HepG2 (cell line): ENCODE data around the gene TMEM135. TPM values are rescaled to one million over a fixed set of nuclear protein-coding genes. Genes with fewer than 3 reads are reported as not detected.

ENCODE experiments used
- ATAC-seq: fragments of 200-7000 bp; cut with Tn5 transposase; 3 replicates; pipeline ENCODE4 v1.9.1; 2020; ENCODE audit warnings: mild to moderate bottlenecking, moderate library complexity
- BruUV-seq: library from RNA; stranded (reverse); fragments of 400-500 nt; replicated peaks from 2 replicates; lab custom pipeline; 2021; lab: Mats Ljungman, UMichigan
- CTCF ChIA-PET: fragments of 300-600 bp; formaldehyde crosslinking; extraction: SDS; loops from one replicate; lab custom pipeline; 2021; ENCODE audit warnings: low total read pairs, inconsistent platforms, low intra/inter-chr PET ratio; lab: Yijun Ruan, JAX
- POLR2A ChIA-PET: fragments of 350-600 bp; sonication (Branson Sonifier 250); formaldehyde crosslinking; loops from one replicate; lab custom pipeline; 2020; ENCODE audit warnings: antibody characterized with exemption, inconsistent platforms; lab: Yijun Ruan, JAX
- DNase-seq: peaks from one replicate; pipeline ENCODE4 v3.0.0-alpha.2; 2015; ENCODE audit warnings: low spot score
- FAIRE-seq: peaks from 3 replicates; lab custom pipeline; 2011; peaks lifted over from hg19 to GRCh38; lab: Jason Lieb, UNC
- H2AFZ ChIP-seq: one replicate; pipeline ENCODE4 v1.6.1; 2011; ENCODE audit warnings: low read length, inconsistent platforms
- H3K27ac ChIP-seq: fragments of 300-600 bp; 3 replicates; pipeline ENCODE4 v1.8.0; 2011; ENCODE audit warnings: mixed run types, mild to moderate bottlenecking, mixed read lengths, low read length, inconsistent platforms; ENCODE audit not compliant: insufficient read depth; ENCODE audit errors: extremely low read length
- H3K27me3 ChIP-seq, 2 experiments: fragments of 200-600 bp in 1 of 2; 2 replicates in 1 of 2; 3 replicates in 1 of 2; pipeline versions ENCODE4 v1.6.0 to v1.8.0; 2011; ENCODE audit warnings: low read length in 2 of 2, mild to moderate bottlenecking in 2 of 2, moderate library complexity in 2 of 2, inconsistent platforms in 1 of 2; ENCODE audit not compliant: insufficient read depth in 2 of 2, control insufficient read depth in 1 of 2
- H3K36me3 ChIP-seq, 2 experiments: fragments of 200-600 bp in 1 of 2; replicated peaks in 1 of 2; 2 replicates in 1 of 2; 3 replicates in 1 of 2; pipeline versions ENCODE4 v1.5.1 to v1.8.0; 2011; ENCODE audit warnings: low read length in 2 of 2, inconsistent platforms in 1 of 2; ENCODE audit not compliant: insufficient read depth in 2 of 2, control insufficient read depth in 1 of 2
- H3K4me1 ChIP-seq: 2 replicates; pipeline ENCODE4 v1.5.1; 2012; ENCODE audit warnings: low read length, inconsistent platforms; ENCODE audit not compliant: insufficient read depth
- H3K4me2 ChIP-seq: 2 replicates; pipeline ENCODE4 v1.6.0; 2011; ENCODE audit warnings: low read depth, low read length, inconsistent platforms
- H3K4me3 ChIP-seq, 3 experiments: fragments of 200-600 bp in 1 of 3; sonication (generic), shearing (Covaris generic) in 1 of 3; replicated peaks in 1 of 3; 2 replicates each; pipeline ENCODE4 v1.5.1; 2011 to 2016; ENCODE audit warnings: low read length in 3 of 3, inconsistent platforms in 2 of 3, low read depth in 2 of 3, mild to moderate bottlenecking in 2 of 3, control low read depth in 1 of 3, mixed read lengths in 1 of 3; ENCODE audit not compliant: insufficient read depth in 1 of 3
- H3K79me2 ChIP-seq: one replicate; pipeline ENCODE4 v1.6.1; 2011; ENCODE audit warnings: low read length, inconsistent platforms; ENCODE audit not compliant: insufficient read depth
- H3K9ac ChIP-seq: 2 replicates; pipeline ENCODE4 v1.6.0; 2011; ENCODE audit warnings: mild to moderate bottlenecking, low read depth, low read length, inconsistent platforms; ENCODE audit not compliant: insufficient read depth
- H3K9me3 ChIP-seq: 2 replicates; pipeline ENCODE4 v1.5.1; 2012; ENCODE audit warnings: mild to moderate bottlenecking, low read length
- H4K20me1 ChIP-seq: 2 replicates; pipeline ENCODE4 v1.6.0; 2011; ENCODE audit warnings: inconsistent platforms, mild to moderate bottlenecking, low read length, moderate library complexity; ENCODE audit not compliant: insufficient read depth
- EED ChIP-seq: sonication (generic); formaldehyde crosslinking; IDR thresholded peaks from 2 replicates; pipeline ENCODE4 v1.5.0; 2020; ENCODE audit warnings: mild to moderate bottlenecking, missing genetic modification reagents
- GATAD2A ChIP-seq: IDR thresholded peaks from 2 replicates; pipeline ENCODE4 v1.6.1; 2016
- HDAC2 ChIP-seq: sonication (generic); formaldehyde crosslinking; IDR thresholded peaks from 2 replicates; pipeline ENCODE4 v1.4.0; 2020; ENCODE audit warnings: missing genetic modification reagents
- MYPOP ChIP-seq: sonication (generic); formaldehyde crosslinking; IDR thresholded peaks from 2 replicates; pipeline ENCODE4 v1.8.1; 2023; ENCODE audit warnings: mild to moderate bottlenecking, moderate library complexity, missing genetic modification reagents
- NFIC ChIP-seq: IDR thresholded peaks from 2 replicates; pipeline ENCODE4 v1.6.1; 2012; ENCODE audit warnings: mild to moderate bottlenecking, low read length, inconsistent platforms
- RBAK ChIP-seq: sonication (generic); formaldehyde crosslinking; IDR thresholded peaks from 2 replicates; pipeline ENCODE4 v1.5.1; 2020; ENCODE audit warnings: mild to moderate bottlenecking, missing genetic modification reagents
- TCF7L2 ChIP-seq: IDR thresholded peaks from 2 replicates; pipeline ENCODE4 v1.6.1; 2011; ENCODE audit warnings: mild to moderate bottlenecking, low read depth, low read length, moderate library complexity
- ZFY ChIP-seq: sonication (generic); formaldehyde crosslinking; IDR thresholded peaks from 2 replicates; pipeline ENCODE4 v1.4.0; 2020; ENCODE audit warnings: missing genetic modification reagents
- ZNF121 ChIP-seq: sonication (generic); formaldehyde crosslinking; IDR thresholded peaks from 2 replicates; pipeline ENCODE4 v1.5.0; 2020; ENCODE audit warnings: mild to moderate bottlenecking, missing genetic modification reagents
- ZNF143 ChIP-seq: sonication (generic); formaldehyde crosslinking; IDR thresholded peaks from 2 replicates; pipeline ENCODE4 v1.4.0; 2020; ENCODE audit warnings: missing genetic modification reagents
- ZNF251 ChIP-seq: sonication (generic); formaldehyde crosslinking; IDR thresholded peaks from 2 replicates; pipeline ENCODE4 v1.9.0; 2021; ENCODE audit warnings: mild to moderate bottlenecking, missing genetic modification reagents
- ZNF3 ChIP-seq: IDR thresholded peaks from 2 replicates; pipeline ENCODE4 v1.7.0; 2017; ENCODE audit warnings: inconsistent platforms
- ZNF557 ChIP-seq: sonication (generic); formaldehyde crosslinking; IDR thresholded peaks from 2 replicates; pipeline ENCODE4 v1.4.0; 2020; ENCODE audit warnings: missing genetic modification reagents
- ZNF747 ChIP-seq: sonication (generic); formaldehyde crosslinking; IDR thresholded peaks from 2 replicates; pipeline ENCODE4 v1.8.1; 2023; ENCODE audit warnings: missing genetic modification reagents, mild to moderate bottlenecking, borderline replicate concordance
- ZNF839 ChIP-seq: sonication (generic); formaldehyde crosslinking; IDR thresholded peaks from 2 replicates; pipeline ENCODE4 v1.4.0; 2020; ENCODE audit warnings: missing genetic modification reagents, mild to moderate bottlenecking, borderline replicate concordance
- WGBS: methylation state at CpG from one replicate; pipeline ENCODE4 v1.1.6; 2017; ENCODE audit warnings: low lambda C conversion rate; 5-methylcytosine and 5-hydroxymethylcytosine counted together
- in situ Hi-C: cut with HindIII; loops from 2 replicates; pipeline ENCODE4 v1.10.0; 2017; ENCODE audit warnings: low pct_unique_long_range_greater_than_20kb; ENCODE audit not compliant: extremely low pct_ligation_motif_present
- intact Hi-C: fragments of 100-400 bp; cut with micrococcal nuclease; formaldehyde crosslinking; loops from one replicate; pipeline ENCODE4 v1.10.0; 2022; ENCODE audit not compliant: unreplicated experiment
- polyA plus RNA-seq, 8 experiments: library from polyadenylated mRNA; depleted of rRNA in 3 of 8; stranded (reverse) in 7 of 8; unstranded in 1 of 8; fragments of >200 nt; fragmentation: Illumina TruSeq in 4 of 8; extraction: Trizol in 4 of 8; gene quantifications; 2 replicates each; pipeline versions ENCODE4 v1.2.1 to v1.2.3, GENCODE V29; 2011 to 2016; ENCODE audit warnings: low read depth in 4 of 8, missing spikeins in 1 of 8, mixed read lengths in 1 of 8; ENCODE audit not compliant: insufficient read depth in 1 of 8
- total RNA-seq, 5 experiments: library from RNA; depleted of rRNA; stranded (reverse); fragments of >200 nt; fragmentation: Illumina TruSeq; extraction: Trizol; gene quantifications; 2 replicates each; pipeline ENCODE4 v1.2.3, GENCODE V29; 2016; ENCODE audit warnings: low read depth in 1 of 5

The TMEM135 gene
- total and polyA plus RNA-seq, 2 of the 13 experiments (the other 11 are each of a cell fraction or from before 2014, with no cell fraction given): 36.6 to 88.9 TPM

- intact Hi-C loops (loop anchor here (10.0 kb wide), 1 partner anchor 1529 kb away; no protein-coding TSS in a partner anchor), in situ Hi-C loops (loop anchor here (10.0 kb wide), 1 partner anchor 1189 kb away; no protein-coding TSS in a partner anchor)
- Histone ChIP-seq H3K4me2 (no peak overlapping the region), H2AFZ (no peak overlapping the region), H4K20me1 (no peaks in the 10 kb centered on the region; the same call in none of the 2 replicates), H3K27me3 (no peaks in the 10 kb centered on the region), H3K9ac (no peak overlapping the region), H3K36me3 (no peaks in the 10 kb centered on the region), H3K79me2 (no peaks in the 10 kb centered on the region), H3K27ac (no peak overlapping the region), H3K4me3 (no peak overlapping the region), H3K9me3 (no peaks in the 10 kb centered on the region), H3K4me1 (0 out of 2 replicates have a peak, but pooled peaks cover 7% of the 10 kb centered on the region)
- ChIA-PET POLR2A (no interaction called here), CTCF (no interaction called here)
- no peak for FAIRE-seq
- WGBS: 56% methylated on average over 1 of the region's 1 CpG
- ATAC-seq: no peak
- TF ChIP-seq NFIC (no peak), RBAK (no peak), ZNF121 (CRISPR knock-in tag) (no peak), ZNF251 (CRISPR knock-in tag) (no peak), HDAC2 (no peak), ZNF747 (CRISPR knock-in tag) (no peak), TCF7L2 (no peak), ZNF839 (no peak), ZNF143 (CRISPR knock-in tag) (no peak), ZNF3 (CRISPR knock-in tag) (no peak), GATAD2A (CRISPR knock-in tag) (no peak), ZNF557 (CRISPR knock-in tag) (no peak), EED (CRISPR knock-in tag) (no peak), ZFY (CRISPR knock-in tag) (no peak), MYPOP (CRISPR knock-in tag) (no peak)
- no TSS peak for BruUV-seq
- DNase-seq: no peak
Observed at GRCh38 chr11:87355596-87355995, 317.9 kb downstream of the TMEM135 start.
